Measurements from ENCODE around the gene EPS15. TPM values are rescaled to one million over a fixed set of nuclear protein-coding genes. Genes with fewer than 3 reads are reported as not detected.

EPS15 gene
- total RNA-seq, 4 donors from 2014 or later, result 53.5 to 106 (median 74.2) TPM

DNA sequence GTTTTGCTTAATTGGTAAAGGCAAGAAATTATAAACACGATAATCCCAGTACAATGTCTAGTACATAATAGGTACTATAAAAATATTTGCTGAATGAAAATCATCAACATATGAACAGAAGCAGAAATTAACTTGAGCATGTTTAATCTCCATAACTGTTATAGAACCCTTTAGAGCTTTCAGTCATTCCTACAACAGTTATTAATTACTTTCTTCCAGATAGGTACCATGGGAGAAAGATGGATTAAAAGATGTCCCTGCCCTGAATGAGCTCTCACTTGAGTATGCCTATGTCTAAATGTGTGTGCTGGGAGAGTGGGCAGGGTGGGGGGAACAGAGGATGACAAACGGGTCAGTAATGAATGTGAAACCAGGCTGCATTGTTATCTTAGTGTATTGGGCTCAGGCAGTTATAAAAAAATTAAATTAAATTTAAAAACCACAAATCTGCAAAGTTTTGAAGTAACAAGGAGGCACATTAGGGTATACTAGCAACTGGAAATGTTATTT, 2.4 kb downstream of the EPS15 start:
- Histone ChIP-seq H3K4me1 (peaks cover 10 to 66% (median 17%) of the 10 kb centered on the region in 3 donors), H3K4me3 (peak overlapping the region in 1 of 2 donors; percentile 64), H3K9me3 (no peaks in the 10 kb centered on the region), H3K36me3 (no peaks in the 10 kb centered on the region), H3K27ac (peak overlapping the region in 3 of 4 donors; percentile 86 to 90 (median 90)), H3K27me3 (no peaks in the 10 kb centered on the region)
- ATAC-seq, result no peak
- WGBS, 2 donors (ENCODE audit: low coverage in 1 of 2), result 15 to 37% methylated on average over 2 of the region's 2 CpGs
- TF ChIP-seq POLR2A (IDR thresholded peaks at IDR 0.05) (no peak), POLR2AphosphoS5 (IDR thresholded peaks at IDR 0.05) (no peak)
- TF ChIP-seq, protein P1, sequence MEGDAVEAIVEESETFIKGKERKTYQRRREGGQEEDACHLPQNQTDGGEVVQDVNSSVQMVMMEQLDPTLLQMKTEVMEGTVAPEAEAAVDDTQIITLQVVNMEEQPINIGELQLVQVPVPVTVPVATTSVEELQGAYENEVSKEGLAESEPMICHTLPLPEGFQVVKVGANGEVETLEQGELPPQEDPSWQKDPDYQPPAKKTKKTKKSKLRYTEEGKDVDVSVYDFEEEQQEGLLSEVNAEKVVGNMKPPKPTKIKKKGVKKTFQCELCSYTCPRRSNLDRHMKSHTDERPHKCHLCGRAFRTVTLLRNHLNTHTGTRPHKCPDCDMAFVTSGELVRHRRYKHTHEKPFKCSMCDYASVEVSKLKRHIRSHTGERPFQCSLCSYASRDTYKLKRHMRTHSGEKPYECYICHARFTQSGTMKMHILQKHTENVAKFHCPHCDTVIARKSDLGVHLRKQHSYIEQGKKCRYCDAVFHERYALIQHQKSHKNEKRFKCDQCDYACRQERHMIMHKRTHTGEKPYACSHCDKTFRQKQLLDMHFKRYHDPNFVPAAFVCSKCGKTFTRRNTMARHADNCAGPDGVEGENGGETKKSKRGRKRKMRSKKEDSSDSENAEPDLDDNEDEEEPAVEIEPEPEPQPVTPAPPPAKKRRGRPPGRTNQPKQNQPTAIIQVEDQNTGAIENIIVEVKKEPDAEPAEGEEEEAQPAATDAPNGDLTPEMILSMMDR (IDR thresholded peaks at IDR 0.05), result no peak

DNA sequence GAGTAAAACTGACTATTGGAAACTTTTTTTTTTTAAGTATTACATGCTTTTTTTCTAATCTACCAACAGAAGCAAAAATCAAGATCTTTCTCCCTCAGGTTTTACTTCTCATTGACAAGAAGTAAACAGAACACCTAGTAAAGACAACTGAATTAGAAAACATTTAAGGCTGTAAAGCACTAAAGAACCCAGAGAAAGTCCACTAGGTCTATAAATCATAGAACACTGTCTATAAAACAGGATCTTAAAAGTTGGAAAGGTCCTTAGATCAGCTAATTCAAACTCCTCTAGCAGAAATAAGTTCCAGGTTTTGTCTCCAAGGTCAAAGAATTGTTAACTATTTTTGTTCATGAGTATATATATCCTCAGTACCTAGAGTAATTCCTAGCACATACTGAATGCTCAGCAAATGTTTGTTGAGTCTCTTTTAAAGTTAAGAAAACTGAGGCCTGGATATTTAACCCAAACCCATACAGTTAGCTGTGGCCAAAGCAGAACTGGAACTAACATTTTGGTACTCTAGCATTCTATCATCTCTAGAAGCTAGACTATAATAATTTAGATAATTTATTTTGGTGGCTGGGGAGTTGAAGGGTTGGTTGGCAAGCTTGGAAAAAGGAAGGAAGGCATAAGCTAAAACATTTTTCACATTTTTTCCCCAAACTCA, 3.0 kb downstream of the EPS15 start:
- ATAC-seq, result no peak
- H3K4me3 ChIP-seq, result peak overlapping the region in 1 of 2 donors; percentile 64
- no peaks in the 10 kb centered on the region for H3K9me3 ChIP-seq
- H3K36me3 ChIP-seq, result no peaks in the 10 kb centered on the region
- H3K27me3 ChIP-seq, result no peaks in the 10 kb centered on the region
- H3K4me1 ChIP-seq, result peaks cover 10 to 72% (median 17%) of the 10 kb centered on the region in 3 donors
- H3K27ac ChIP-seq, result peak overlapping the region in 3 of 4 donors; percentile 0 to 90 (median 86)
- TF ChIP-seq, protein P1 (IDR thresholded peaks at IDR 0.05), result no peak
- no peak for TF ChIP-seq EP300 (IDR thresholded peaks at IDR 0.05)
- TF ChIP-seq POLR2A (IDR thresholded peaks at IDR 0.05), result no peak
- no peak for TF ChIP-seq POLR2AphosphoS5 (IDR thresholded peaks at IDR 0.05)

DNA sequence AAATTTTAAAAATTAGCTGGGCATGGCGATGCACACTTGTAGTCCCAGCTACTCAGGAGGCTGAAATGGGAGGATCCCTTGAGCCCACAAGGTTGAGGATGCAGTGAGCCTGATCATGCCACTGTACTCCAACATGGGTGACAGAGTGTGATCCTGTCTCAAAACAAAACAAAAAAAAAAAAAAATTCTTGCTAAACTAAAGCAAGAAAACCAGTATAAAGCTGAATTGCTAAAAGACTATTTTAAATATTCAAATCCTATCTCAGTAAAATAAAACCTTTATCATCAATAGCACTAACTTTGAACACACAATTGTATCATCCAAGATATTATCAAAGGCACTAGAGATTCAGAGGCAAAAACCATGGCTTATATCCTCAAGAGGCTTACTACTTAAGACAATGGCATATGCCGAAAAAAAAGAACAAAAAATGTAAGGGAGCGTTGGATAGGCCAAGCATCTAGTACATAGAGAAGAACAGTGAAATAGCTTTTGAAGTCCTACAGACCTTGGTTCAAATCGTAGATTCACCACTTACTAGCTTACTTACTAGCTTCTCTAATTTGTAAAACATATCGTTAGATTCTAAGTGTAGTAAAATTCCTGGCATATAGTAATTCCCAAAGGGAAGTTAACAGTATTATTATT, 3.6 kb downstream of the EPS15 start:
- TF ChIP-seq, protein P1 (IDR thresholded peaks at IDR 0.05), result no peak
- no peak for TF ChIP-seq POLR2A (IDR thresholded peaks at IDR 0.05)
- TF ChIP-seq EP300 (IDR thresholded peaks at IDR 0.05), result no peak
- TF ChIP-seq POLR2AphosphoS5 (IDR thresholded peaks at IDR 0.05), result no peak
- no peaks in the 10 kb centered on the region for H3K27me3 ChIP-seq
- peak overlapping the region in 2 of 4 donors; percentile 86 to 90 for H3K27ac ChIP-seq
- ATAC-seq, result no peak
- no peaks in the 10 kb centered on the region for H3K9me3 ChIP-seq
- no peaks in the 10 kb centered on the region for H3K36me3 ChIP-seq
- no peak overlapping the region for H3K4me3 ChIP-seq
- 73 to 85% methylated on average over 5 of the region's 5 CpGs for WGBS, 2 donors (ENCODE audit: low coverage in 1 of 2)
- H3K4me1 ChIP-seq, result peaks cover 10 to 79% (median 17%) of the 10 kb centered on the region in 3 donors

DNA sequence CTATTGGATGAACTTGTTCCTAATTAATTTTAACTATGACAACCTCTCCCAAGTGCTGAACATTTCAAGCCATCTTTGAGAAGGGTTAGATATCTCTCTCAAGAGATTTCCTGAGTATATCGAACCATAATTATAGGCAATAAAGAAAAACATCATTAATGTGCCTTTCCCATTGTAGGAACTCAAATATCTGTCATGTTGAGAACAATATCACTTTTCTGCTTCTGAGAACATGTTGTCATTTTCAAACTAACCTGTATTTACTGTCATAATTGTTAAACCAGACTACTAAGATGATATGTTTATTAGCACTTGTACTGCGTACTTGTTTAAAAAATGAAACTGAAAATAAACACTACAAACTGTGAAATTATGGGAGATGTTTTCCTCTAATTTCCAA, 4.3 kb downstream of the EPS15 start:
- ATAC-seq, result no peak
- Histone ChIP-seq H3K27ac (peak overlapping the region; percentile 39 to 90 (median 48)), H3K4me3 (peak overlapping the region in 1 of 2 donors; percentile 0), H3K9me3 (no peaks in the 10 kb centered on the region), H3K4me1 (peaks cover 12 to 86% (median 22%) of the 10 kb centered on the region in 3 donors), H3K36me3 (no peaks in the 10 kb centered on the region), H3K27me3 (no peaks in the 10 kb centered on the region)
- TF ChIP-seq POLR2A (IDR thresholded peaks at IDR 0.05), result no peak
- 32 to 37% methylated on average over 2 of the region's 2 CpGs for WGBS, 2 donors (ENCODE audit: low coverage in 1 of 2)

DNA sequence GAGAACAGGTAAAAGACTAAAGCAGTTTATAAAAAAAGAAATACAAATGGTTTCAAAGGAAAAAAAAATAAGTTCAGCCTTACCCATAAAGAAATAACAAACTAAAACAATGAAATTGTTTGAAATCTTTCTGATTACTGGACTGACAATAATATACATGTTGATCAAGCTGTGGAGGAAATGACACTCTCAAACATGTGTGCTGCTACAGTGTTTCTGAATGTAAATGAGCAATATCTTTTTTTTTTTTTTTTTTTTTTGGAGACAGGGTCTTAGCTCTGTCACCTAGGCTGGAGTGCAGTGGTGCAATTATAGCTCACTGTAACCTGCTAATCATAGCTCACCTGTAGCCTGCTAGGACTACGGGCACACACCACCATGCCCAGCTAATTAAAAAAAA, 6.5 kb downstream of the EPS15 start:
- no peak for ATAC-seq
- H3K4me3 ChIP-seq, result no peak overlapping the region
- no peaks in the 10 kb centered on the region for H3K27me3 ChIP-seq
- H3K9me3 ChIP-seq, result no peaks in the 10 kb centered on the region
- H3K36me3 ChIP-seq, result no peaks in the 10 kb centered on the region
- TF ChIP-seq POLR2A (IDR thresholded peaks at IDR 0.05) (no peak), POLR2AphosphoS5 (IDR thresholded peaks at IDR 0.05) (no peak), EP300 (IDR thresholded peaks at IDR 0.05) (no peak)
- TF ChIP-seq, protein P1 (IDR thresholded peaks at IDR 0.05), result no peak
- 86% methylated on average over 1 of the region's 1 CpG; no CpG with 5 or more reads in 1 of the 2 donors for WGBS, 2 donors (ENCODE audit: low coverage in 1 of 2)
- H3K27ac ChIP-seq, result no peak overlapping the region
- H3K4me1 ChIP-seq, result peaks cover 13 to 97% (median 26%) of the 10 kb centered on the region in 3 donors

All from gastroesophageal sphincter (tissue), 4 donors.